GM03348 (cell line): ENCODE measurements around the gene RAET1L.
"Not testable (repeated sequence)": the region's sequence is repeated elsewhere in the genome, so short reads cannot be mapped to it uniquely, and the experiment has no call there.

Experiments used
- DNase-seq: peaks from one replicate; pipeline ENCODE4 v3.0.0; 2012; ENCODE audit warnings: low spot score

The RAET1L gene

DNA sequence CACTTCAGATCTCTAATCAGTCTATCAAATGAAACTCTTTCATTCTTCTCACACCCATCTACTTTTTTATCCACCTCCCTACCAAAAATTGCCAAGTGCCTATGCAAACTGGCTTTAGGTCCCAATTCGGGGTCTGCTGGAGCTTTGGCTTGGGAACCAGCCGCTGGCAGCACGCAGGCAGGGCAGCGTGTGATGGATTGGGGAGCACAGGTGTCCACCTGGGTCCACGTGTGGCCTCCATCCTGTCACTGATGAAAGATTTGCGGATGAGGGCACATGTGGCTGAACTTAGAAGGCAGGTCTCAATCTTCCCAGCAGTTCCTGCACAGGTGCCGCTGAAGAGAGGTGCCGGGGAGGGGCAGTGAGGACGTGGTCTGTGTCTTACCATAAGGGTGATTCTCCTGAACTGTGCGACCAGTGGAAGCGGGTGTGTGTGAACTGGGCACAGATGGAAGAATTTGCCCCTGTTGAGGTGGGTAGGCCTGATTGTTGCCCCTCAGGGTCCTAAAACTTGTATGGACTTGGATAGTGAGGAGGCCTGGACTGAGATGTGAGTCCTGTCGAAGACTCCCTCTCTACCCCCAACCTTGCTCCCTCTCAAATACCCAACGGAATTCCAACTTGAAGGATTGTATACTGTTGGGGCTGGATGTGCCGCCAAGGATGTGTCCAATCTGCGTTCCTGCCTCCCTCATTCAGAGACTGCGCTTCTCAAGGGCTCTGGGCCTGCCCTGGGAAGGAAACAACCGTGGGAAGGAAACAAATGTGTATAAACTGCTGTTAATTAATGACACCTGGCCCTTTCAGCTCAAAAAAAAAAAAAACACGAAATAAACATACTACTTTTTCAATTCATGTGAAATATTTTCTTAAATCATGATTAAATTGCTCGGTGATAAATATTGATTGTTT, 18.4 kb upstream of the RAET1L start:
- no peak for DNase-seq

DNA sequence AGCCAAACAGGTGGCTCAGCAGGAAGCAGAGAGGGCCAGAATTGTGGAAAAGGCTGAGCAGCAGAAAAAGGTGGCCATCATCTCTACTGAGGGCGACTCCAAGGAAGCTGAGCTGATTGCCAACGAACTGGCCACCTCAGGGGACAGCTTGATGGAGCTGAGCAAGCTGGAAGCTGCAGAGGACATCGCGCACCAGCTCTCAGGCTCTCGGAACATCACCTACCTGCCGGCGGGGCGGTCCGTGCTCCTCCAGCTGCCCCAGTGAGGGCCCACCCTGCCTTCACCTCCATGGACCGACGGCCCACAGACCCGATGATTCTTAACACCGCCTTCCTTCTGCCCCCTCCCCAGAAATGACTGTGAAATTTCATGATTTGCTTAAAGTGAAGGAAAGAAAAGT, 17.8 kb upstream of the RAET1L start:
- DNase-seq, result no peak

GRCh38 chr6:150038202-150039062, 13.1 kb upstream of the RAET1L start:
- DNase-seq, result no peak

DNA sequence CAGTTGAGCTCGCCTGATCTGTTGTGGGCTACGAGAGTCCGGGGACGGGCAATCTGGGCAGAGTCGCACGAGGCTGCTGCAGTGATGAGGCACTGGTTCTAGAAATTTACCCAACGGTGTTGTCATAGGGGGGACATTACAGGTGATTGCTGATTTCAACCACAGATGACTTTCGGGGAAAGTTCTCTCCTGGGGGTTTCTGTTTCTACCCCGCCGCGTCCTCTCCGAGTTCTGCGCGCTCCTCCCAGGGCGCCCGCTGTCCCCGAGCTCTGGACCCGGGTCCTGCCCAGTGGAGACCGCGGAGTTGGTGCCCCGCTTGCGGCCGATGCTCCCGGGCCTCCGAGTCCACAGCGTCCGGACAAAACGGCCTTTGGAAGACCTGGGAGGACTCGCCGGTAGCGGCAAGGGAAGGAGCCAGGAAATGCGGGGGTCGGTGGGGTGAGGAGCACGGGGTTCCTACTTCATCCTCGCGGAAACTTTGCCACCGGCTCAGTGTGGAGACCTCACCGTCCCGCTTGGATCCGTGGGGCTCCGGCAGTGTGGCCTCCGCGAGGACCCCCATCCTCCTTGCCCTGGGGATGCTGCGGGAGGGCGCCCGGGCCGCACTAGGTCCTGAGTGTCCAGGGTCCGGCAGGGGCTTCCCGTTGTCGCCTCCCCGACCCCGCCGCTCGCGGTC, 12.3 kb upstream of the RAET1L start:
- DNase-seq, result peak; percentile 24

DNA sequence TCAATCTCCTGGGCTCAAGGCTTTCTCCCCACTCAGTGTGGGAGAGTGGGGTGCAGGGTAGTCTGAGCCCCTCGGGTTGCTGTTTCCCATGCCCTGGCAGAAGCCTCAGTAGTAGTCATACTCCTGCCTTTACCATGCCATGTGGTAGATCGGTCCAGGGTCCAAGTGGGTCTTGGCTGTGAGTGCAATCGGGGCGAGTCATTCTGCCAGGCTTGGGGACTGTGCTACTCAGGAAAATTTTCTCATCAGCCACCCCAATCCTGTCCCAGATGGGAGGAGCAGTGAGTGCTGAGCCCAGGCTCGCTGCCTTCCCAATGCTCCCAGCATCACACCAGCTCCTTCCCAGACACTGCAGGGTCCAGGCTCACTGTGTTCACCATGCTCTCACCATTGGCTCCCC, 10.7 kb upstream of the RAET1L start:
- DNase-seq, result no peak

DNA sequence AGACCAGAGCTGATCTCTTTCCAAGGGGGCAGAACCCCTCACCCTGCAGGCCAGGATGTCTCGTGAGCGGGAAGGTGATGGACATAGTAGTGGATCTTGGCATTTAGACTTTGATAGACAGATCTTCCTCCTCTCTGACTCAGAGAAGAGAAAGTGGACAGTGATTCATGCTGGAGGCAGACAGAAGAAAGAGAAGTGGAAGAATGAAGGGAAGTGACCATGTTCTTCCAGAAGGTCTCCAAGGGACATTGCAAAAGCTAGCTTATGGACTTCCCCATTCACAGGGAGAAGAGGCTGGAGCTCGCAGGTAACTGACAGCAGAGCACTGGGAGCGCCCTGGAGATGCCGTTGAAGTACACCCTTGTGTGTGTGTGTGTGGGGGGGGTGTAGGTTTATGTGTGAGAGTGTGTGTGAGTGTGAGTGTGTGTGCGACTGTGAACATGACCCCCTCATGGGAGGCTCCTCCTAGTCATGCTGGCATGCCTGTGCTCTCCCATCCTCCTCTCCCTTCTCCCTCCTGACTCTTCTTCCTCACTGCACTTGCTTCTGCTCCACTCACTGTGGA, 8.0 kb upstream of the RAET1L start:
- DNase-seq, result no peak

DNA sequence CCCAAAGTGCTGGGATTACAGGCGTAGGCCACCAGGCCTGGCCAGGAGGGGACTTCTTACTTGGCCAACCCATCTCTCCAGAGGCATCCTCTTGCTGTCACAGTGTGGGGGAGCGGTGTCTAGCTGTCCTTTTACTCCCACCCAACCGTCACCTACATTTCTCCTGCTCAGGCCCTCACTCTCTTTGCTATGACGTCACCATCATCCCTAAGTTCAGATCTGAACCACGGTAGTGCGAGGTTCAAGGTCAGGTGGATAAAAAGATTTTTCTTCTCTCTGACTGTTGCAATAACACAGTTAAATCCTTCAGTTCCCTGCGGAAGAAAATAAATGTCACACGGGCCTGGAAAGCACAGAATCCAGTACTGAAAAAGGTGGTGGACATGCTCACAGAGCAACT, 7.3 kb upstream of the RAET1L start:
- DNase-seq, result no peak

DNA sequence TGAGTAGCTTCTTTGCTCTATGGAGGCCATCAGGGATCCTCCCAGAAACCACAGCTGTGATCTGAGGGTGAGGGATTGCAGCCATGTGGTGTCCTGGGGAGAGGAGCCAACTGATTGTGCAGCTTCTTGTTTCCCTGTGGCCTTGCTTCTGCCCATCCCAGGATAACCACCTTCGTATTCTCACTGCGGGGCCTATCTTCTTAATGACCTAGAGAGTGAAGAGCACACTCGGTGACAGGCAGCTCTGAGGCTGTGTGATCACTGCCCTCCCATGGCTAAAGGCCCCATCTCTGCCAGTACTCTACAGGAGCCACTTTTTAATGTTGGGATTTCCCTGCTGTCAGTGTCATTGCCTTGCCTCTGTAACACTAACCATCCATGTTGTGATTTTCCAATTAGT, 5.3 kb upstream of the RAET1L start:
- DNase-seq, result no peak

- DNase-seq, result no peak
These were observed 4.4 kb upstream of the RAET1L start for GRCh38 chr6:150029749-150030148.

DNA sequence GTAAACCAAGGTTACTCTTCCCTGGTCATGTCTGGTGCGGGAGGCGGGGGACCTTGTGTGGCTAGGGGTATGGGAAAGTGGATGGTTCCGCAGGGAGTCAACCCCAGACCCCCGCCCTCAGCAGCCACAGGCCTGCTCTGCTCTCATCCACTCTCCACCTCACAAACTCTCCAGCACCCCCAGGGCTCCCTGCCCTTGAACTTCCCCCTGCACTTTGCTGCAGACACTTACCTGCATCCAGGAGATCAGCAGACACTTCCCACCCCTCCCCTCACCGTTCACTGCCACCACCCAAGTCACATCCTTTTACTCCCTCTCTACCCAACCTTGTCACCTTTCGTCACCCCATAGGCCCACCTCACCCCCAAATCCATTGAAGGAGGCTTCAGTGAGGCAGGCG, 3.9 kb upstream of the RAET1L start:
- no peak for DNase-seq

DNA sequence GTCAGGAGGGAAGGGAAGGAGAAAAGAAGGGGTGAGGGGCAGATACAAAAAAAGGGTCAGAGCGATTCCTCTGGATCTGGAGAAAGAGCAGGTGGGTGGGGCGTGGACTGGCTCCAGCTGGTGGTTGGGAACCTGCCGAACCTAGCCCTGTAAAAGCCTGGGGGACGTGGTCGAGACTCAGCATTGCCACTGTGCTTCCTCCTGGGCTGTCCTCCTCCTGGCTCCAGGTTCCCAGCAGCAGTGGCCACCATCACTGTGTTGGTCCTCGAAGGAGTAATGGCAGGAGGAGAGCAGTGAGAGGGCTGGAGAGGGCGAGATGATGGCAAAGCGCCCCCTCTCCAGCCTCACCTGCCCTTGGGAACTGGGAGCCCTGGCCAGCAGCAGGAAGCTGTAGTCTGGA, 3.5 kb upstream of the RAET1L start:
- no peak for DNase-seq

DNA sequence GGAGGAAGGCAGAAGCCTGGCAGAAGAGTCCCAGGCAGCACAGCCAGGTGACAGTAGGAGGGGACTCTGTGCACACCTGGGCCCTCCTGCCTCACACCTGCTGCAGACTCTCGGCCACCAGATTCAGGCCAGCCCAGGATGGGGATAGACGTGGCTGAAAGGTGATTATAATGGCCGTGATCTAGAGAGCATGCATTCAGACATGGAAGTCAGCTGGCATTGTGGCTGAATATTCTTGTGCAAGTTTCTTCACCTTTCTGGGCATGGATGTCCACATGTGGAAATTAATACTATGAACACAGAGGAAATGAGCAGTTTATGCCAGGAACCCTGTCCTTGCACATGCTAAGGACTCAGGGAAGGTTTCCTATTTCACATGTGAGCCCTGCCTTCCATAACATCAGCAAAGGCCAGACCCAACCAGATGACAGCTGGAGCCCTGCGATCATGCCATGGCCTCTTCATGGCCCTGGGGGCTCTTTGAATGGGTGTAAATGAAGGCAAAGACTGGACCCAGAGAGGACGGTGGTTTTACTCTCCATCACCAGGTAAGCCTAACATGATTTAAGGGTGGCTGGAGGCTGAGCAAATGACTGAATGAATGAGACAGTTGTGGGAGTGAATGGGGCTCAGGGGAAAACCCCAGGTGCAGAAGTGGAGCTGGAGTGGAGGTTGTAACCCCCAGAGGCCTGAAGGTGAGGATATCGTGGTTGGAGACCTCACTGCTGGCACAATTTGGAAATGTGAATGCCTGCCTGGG, 2.7 kb upstream of the RAET1L start:
- DNase-seq, result no peak

- DNase-seq, result no peak
These were observed 1.9 kb upstream of the RAET1L start for GRCh38 chr6:150026976-150027805.

GRCh38 chr6:150024646-150025155, 631 bp downstream of the RAET1L start:
- no peak for DNase-seq

- DNase-seq, result not testable (repeated sequence)
These were observed 1.3 kb downstream of the RAET1L start for GRCh38 chr6:150024021-150024420.

DNA sequence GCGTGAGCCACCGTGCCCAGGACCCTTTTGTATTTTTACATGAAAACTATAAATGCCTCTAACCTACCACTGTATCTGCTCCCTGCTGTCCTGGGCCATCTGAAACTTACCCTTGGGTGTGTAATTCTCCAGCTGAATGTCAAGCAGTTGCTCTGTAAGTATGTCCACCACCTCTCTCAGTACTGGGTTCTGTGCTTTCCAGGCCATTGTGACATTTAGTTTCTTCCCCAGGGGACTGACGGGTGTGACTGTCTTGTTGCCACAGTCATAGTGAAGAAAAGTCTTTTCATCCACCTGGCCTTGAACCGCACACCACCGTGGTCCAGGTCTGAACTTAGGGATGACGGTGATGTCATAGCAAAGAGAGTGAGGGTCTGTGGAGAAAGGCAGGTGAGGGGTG, 3.5 kb downstream of the RAET1L start:
- not testable (repeated sequence) for DNase-seq

GRCh38 chr6:150018846-150019580, 6.3 kb downstream of the RAET1L start:
- no peak for DNase-seq

DNA sequence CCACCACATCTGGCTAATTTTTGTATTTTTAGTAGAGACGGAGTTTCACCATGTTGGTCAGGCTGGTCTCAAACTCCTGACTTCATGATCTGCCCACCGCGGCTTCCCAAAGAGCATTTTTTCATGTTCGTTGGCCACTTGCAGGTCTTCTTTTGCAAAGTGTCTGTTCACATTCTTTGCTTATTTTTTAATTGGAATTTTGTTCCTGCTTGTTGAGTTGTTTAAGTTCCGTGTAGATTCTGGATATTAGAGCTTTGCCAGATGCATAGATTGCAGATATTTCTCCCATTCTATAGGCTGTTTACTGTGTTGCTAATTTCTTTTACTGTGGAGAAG, 8.2 kb downstream of the RAET1L start:
- not testable (repeated sequence) for DNase-seq

- peak; percentile 72 for DNase-seq
These were observed 8.8 kb downstream of the RAET1L start for GRCh38 chr6:150016324-150017185.
